ENCODE data around the gene CFDP1.

The CFDP1 gene

GRCh38 chr16:75406943-75407342 lies 26.4 kb downstream of the CFDP1 start:
- no peak for DNase-seq (ENCODE audit: low spot score)

GRCh38 chr16:75402821-75403475 lies 30.4 kb downstream of the CFDP1 start:
- DNase-seq (ENCODE audit: low spot score), result peak; percentile 64

- no peak for DNase-seq (ENCODE audit: low spot score)
Observed at GRCh38 chr16:75402159-75402820, 31.0 kb downstream of the CFDP1 start.

- no peak for DNase-seq (ENCODE audit: low spot score)
Observed at GRCh38 chr16:75401691-75402090, 31.6 kb downstream of the CFDP1 start.

GRCh38 chr16:75398333-75398732 lies 35.0 kb downstream of the CFDP1 start:
- DNase-seq (ENCODE audit: low spot score), result no peak

- no peak for DNase-seq (ENCODE audit: low spot score)
Observed at GRCh38 chr16:75394941-75395340, 38.4 kb downstream of the CFDP1 start.

GRCh38 chr16:75392906-75393305 lies 40.4 kb downstream of the CFDP1 start:
- DNase-seq (ENCODE audit: low spot score), result no peak

GRCh38 chr16:75390926-75391653 lies 42.2 kb downstream of the CFDP1 start:
- no peak for DNase-seq (ENCODE audit: low spot score)

GRCh38 chr16:75389096-75389690 lies 44.1 kb downstream of the CFDP1 start:
- DNase-seq (ENCODE audit: low spot score), result no peak

GRCh38 chr16:75387951-75388350 lies 45.4 kb downstream of the CFDP1 start:
- no peak for DNase-seq (ENCODE audit: low spot score)

GRCh38 chr16:75385507-75386152 lies 47.7 kb downstream of the CFDP1 start:
- DNase-seq (ENCODE audit: low spot score), result peak; percentile 95

GRCh38 chr16:75383141-75383540 lies 50.2 kb downstream of the CFDP1 start:
- no peak for DNase-seq (ENCODE audit: low spot score)

GRCh38 chr16:75382611-75383010 lies 50.7 kb downstream of the CFDP1 start:
- no peak for DNase-seq (ENCODE audit: low spot score)

GRCh38 chr16:75380870-75381269 lies 52.4 kb downstream of the CFDP1 start:
- DNase-seq (ENCODE audit: low spot score), result no peak

- no peak for DNase-seq (ENCODE audit: low spot score)
Observed at GRCh38 chr16:75379911-75380847, 53.1 kb downstream of the CFDP1 start.

- DNase-seq (ENCODE audit: low spot score), result no peak
Observed at GRCh38 chr16:75379339-75379738, 54.0 kb downstream of the CFDP1 start.

GRCh38 chr16:75378616-75379015 lies 54.7 kb downstream of the CFDP1 start:
- DNase-seq (ENCODE audit: low spot score), result no peak

GRCh38 chr16:75377729-75378386 lies 55.4 kb downstream of the CFDP1 start:
- no peak for DNase-seq (ENCODE audit: low spot score)

GRCh38 chr16:75376475-75377161 lies 56.7 kb downstream of the CFDP1 start:
- no peak for DNase-seq (ENCODE audit: low spot score)

GRCh38 chr16:75374388-75374787 lies 58.9 kb downstream of the CFDP1 start:
- no peak for DNase-seq (ENCODE audit: low spot score)
